ENCODE measurements around the gene DIS3L2. TPM values are rescaled to one million over a fixed set of nuclear protein-coding genes. Genes with fewer than 3 reads are reported as not detected.

Gene DIS3L2
- total RNA-seq, 3 donors from 2014 or later: 28.5 to 43.0 (median 42.5) TPM

DNA sequence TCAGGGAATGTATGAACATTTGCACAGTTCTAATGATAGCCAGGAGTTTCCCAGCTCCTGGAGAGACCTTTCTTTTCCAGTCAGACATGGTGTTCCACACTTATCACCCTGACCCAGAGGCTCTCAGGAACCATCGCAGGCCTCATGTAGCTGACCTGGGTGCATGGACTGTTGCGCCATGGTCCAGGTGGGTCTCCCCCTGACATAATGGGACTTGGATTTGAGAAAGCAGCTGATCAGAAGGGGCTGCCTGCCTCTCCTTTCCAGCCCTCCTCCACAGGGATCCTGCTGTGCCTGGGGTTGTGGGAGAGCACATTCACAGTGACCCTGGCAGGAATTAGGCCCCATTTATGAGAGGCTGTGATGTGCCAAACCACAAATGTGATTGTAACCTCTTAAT is 283.6 kb downstream of the DIS3L2 start:
- no peaks in the 10 kb centered on the region for H3K9me3 ChIP-seq
- H3K4me1 ChIP-seq (ENCODE audit: low read depth): no peaks in the 10 kb centered on the region
- TF ChIP-seq, protein P1, sequence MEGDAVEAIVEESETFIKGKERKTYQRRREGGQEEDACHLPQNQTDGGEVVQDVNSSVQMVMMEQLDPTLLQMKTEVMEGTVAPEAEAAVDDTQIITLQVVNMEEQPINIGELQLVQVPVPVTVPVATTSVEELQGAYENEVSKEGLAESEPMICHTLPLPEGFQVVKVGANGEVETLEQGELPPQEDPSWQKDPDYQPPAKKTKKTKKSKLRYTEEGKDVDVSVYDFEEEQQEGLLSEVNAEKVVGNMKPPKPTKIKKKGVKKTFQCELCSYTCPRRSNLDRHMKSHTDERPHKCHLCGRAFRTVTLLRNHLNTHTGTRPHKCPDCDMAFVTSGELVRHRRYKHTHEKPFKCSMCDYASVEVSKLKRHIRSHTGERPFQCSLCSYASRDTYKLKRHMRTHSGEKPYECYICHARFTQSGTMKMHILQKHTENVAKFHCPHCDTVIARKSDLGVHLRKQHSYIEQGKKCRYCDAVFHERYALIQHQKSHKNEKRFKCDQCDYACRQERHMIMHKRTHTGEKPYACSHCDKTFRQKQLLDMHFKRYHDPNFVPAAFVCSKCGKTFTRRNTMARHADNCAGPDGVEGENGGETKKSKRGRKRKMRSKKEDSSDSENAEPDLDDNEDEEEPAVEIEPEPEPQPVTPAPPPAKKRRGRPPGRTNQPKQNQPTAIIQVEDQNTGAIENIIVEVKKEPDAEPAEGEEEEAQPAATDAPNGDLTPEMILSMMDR (IDR thresholded peaks at IDR 0.05): no peak
- no peak for ATAC-seq
- DNase-seq: no peak
- intact Hi-C loops (cut with DNase I, micrococcal nuclease): no loop called here
- H3K36me3 ChIP-seq (ENCODE audit: low read depth): no peaks in the 10 kb centered on the region
- no peak overlapping the region for H3K4me3 ChIP-seq

GRCh38 chr2:232246245-232246644 is 284.7 kb downstream of the DIS3L2 start:
- Histone ChIP-seq H3K4me3 (no peak overlapping the region), H3K4me1 (ENCODE audit: low read depth) (no peaks in the 10 kb centered on the region), H3K9me3 (no peaks in the 10 kb centered on the region), H3K36me3 (ENCODE audit: low read depth) (no peaks in the 10 kb centered on the region)
- intact Hi-C loops (cut with DNase I, micrococcal nuclease): no loop called here
- TF ChIP-seq, protein P1 (IDR thresholded peaks at IDR 0.05): no peak
- ATAC-seq (no peak), DNase-seq (no peak)

GRCh38 chr2:232249096-232249495 is 287.6 kb downstream of the DIS3L2 start:
- Histone ChIP-seq H3K4me3 (no peak overlapping the region), H3K4me1 (ENCODE audit: low read depth) (no peaks in the 10 kb centered on the region), H3K9me3 (no peaks in the 10 kb centered on the region), H3K36me3 (ENCODE audit: low read depth) (no peaks in the 10 kb centered on the region)
- ATAC-seq: no peak
- DNase-seq: no peak
- TF ChIP-seq, protein P1 (IDR thresholded peaks at IDR 0.05): no peak
- intact Hi-C loops (cut with DNase I, micrococcal nuclease): no loop called here

DNA sequence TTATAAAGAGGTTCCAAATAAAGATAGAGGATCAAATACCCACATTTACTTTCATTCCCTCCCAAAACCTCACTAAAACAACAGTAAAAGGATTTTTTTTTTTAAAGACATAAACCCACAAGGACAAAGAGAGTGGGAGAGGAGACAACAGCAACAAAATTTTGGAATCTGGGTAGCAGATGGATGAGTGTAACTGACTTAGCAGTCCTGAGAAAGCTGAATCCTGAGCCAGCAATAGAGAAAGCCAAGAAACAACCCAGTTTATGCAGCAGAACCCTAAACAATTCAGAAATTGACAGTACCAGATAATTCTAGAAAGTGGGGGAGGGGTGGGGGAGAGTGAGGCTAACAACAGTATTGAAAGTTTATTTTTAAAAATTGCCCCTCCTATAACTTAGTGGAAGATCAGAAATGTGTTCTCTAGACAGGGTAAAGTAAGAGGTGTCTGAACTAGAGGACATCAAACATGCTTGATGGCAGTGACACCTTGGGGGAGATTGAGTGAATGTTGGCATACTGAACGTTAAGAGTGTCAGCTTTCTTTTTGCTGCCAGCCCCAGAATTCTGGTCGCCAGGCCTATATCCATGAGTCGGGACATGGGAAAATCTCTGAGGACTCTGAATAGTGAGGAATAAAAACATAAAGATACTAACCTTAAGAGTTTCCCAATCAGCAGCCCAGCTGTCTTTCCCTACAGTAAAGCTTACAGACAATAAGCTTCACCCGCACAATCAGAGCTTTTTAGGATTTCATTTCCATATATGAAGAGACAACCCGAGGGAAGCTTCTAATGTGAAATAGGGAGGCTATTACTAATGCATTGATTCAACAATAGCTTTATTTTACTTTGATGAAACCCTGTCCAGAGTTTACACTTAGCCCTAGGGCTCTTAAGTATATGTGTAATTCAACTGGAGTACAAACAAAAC is 289.0 kb downstream of the DIS3L2 start:
- intact Hi-C loops (cut with DNase I, micrococcal nuclease): no loop called here
- ATAC-seq: no peak
- Histone ChIP-seq H3K9me3 (no peaks in the 10 kb centered on the region), H3K36me3 (ENCODE audit: low read depth) (no peaks in the 10 kb centered on the region), H3K4me3 (no peak overlapping the region), H3K4me1 (ENCODE audit: low read depth) (no peaks in the 10 kb centered on the region)
- no peak for DNase-seq
- TF ChIP-seq, protein P1 (IDR thresholded peaks at IDR 0.05): no peak

DNA sequence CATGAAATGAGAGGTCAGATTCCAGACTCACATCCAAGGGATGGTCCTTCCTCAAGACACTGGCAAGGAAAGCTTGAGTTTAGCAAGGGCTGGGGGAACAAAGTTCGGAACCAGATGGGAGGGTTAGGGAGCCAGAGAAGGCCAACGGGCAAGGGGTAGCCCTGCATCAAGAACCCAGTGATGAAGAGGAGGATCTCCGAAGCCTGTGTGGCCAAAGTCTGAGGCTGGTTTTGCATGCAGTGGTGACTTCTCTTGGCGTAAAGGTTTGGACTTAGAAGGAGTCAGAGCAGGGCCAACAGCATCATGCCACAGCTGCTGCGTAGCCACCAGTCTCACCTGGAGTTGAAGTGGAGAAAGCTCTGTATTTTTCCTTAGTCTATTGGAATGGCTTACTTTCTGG is 293.5 kb downstream of the DIS3L2 start:
- Histone ChIP-seq H3K9me3 (no peaks in the 10 kb centered on the region), H3K36me3 (ENCODE audit: low read depth) (no peaks in the 10 kb centered on the region), H3K4me1 (ENCODE audit: low read depth) (no peaks in the 10 kb centered on the region), H3K4me3 (no peak overlapping the region)
- TF ChIP-seq, protein P1 (IDR thresholded peaks at IDR 0.05): no peak
- intact Hi-C loops (cut with DNase I, micrococcal nuclease): no loop called here
- ATAC-seq (no peak), DNase-seq (no peak)

Data from mucosa of descending colon (tissue), 3 donors.